Fibroblast of lung (primary cell): ENCODE results near the gene SUSD6. TPM values are rescaled to one million over a fixed set of nuclear protein-coding genes. Genes with fewer than 3 reads are reported as not detected.

Experiments
- DNase-seq, 2 donors: peaks; one replicate each; pipeline versions ENCODE4 v3.0.0 to v3.0.0-alpha.2; 2010; ENCODE audit warnings: low read depth in 2 of 2
- H2AFZ ChIP-seq: 2 replicates; pipeline ENCODE4 v1.5.1; 2012; ENCODE audit warnings: low read length, control low read depth, inconsistent platforms
- H3K27ac ChIP-seq: 2 replicates; pipeline ENCODE4 v1.5.1; 2011; ENCODE audit warnings: low read length, control low read depth; ENCODE audit not compliant: insufficient read depth
- H3K27me3 ChIP-seq: 2 replicates; pipeline ENCODE4 v1.5.1; 2011; ENCODE audit warnings: mild to moderate bottlenecking, low read length; ENCODE audit not compliant: control insufficient read depth, insufficient read depth
- H3K36me3 ChIP-seq: 2 replicates; pipeline ENCODE4 v1.5.1; 2011; ENCODE audit warnings: low read length; ENCODE audit not compliant: control insufficient read depth, insufficient read depth
- H3K4me1 ChIP-seq: 2 replicates; pipeline ENCODE4 v1.5.1; 2011; ENCODE audit warnings: low read length; ENCODE audit not compliant: control insufficient read depth, insufficient read depth; ENCODE audit errors: extremely low read depth
- H3K4me2 ChIP-seq: 2 replicates; pipeline ENCODE4 v1.5.1; 2011; ENCODE audit warnings: low read length, control low read depth; ENCODE audit not compliant: insufficient read depth; ENCODE audit errors: extremely low read depth
- H3K4me3 ChIP-seq, 4 experiments: fragments of 200-600 bp in 1 of 4; sonication (generic) in 1 of 4; replicated peaks in 1 of 4; 2 replicates each; pipeline ENCODE4 v1.5.1; 2011 to 2016; ENCODE audit warnings: low read length in 4 of 4, low read depth in 3 of 4, mild to moderate bottlenecking in 3 of 4, control low read depth in 2 of 4, inconsistent platforms in 1 of 4, mixed read lengths in 1 of 4; ENCODE audit not compliant: insufficient read depth in 1 of 4; ENCODE audit errors: control extremely low read depth in 1 of 4
- H3K79me2 ChIP-seq: 2 replicates; pipeline ENCODE4 v1.5.1; 2012; ENCODE audit warnings: mild to moderate bottlenecking, low read length, inconsistent platforms; ENCODE audit not compliant: control insufficient read depth, insufficient read depth
- H3K9ac ChIP-seq: 2 replicates; pipeline ENCODE4 v1.5.1; 2011; ENCODE audit warnings: mild to moderate bottlenecking, low read length, control low read depth; ENCODE audit not compliant: insufficient read depth
- H3K9me3 ChIP-seq: 2 replicates; pipeline ENCODE4 v1.5.1; 2012; ENCODE audit warnings: low read depth, low read length; ENCODE audit not compliant: control insufficient read depth, insufficient read depth
- H4K20me1 ChIP-seq: 2 replicates; pipeline ENCODE4 v1.5.1; 2011; ENCODE audit warnings: low read length; ENCODE audit not compliant: control insufficient read depth, insufficient read depth; ENCODE audit errors: extremely low read depth
- EZH2 ChIP-seq: IDR thresholded peaks from 2 replicates; pipeline ENCODE4 v1.5.1; 2012; ENCODE audit warnings: low read length, control low read depth, mild to moderate bottlenecking; ENCODE audit errors: missing control alignments
- polyA plus RNA-seq, 2 donors: library from polyadenylated mRNA; depleted of rRNA in 1 of 2; stranded (reverse) in 1 of 2; unstranded in 1 of 2; fragments of >200 nt; gene quantifications; 2 replicates each; pipeline ENCODE4 v1.2.1, GENCODE V29; 2011 to 2012; ENCODE audit warnings: missing spikeins in 1 of 2
- total RNA-seq: library from RNA; depleted of rRNA; stranded (reverse); fragments of >200 nt; gene quantifications from 2 replicates; pipeline ENCODE4 v1.2.1, GENCODE V29; 2014
- TF ChIP-seq, protein P1 (sequence below), 2 donors: IDR thresholded peaks in 1 of 2; conservative IDR thresholded peaks in 1 of 2; 1 replicate in 1 of 2; 2 replicates in 1 of 2; pipeline ENCODE4 v1.5.1; 2011 to 2012; ENCODE audit warnings: low read length in 2 of 2, control low read depth in 1 of 2, inconsistent platforms in 1 of 2, low read depth in 1 of 2, mild to moderate bottlenecking in 1 of 2

The SUSD6 gene
- total and polyA plus RNA-seq, 2 donors (not counting 1 experiment from before 2014, with no cell fraction given): 9.1 to 11.4 TPM

- Histone ChIP-seq H3K4me2 (no peak overlapping the region), H3K27me3 (no peaks in the 10 kb centered on the region), H4K20me1 (no peaks in the 10 kb centered on the region), H3K9me3 (no peaks in the 10 kb centered on the region), H3K79me2 (no peaks in the 10 kb centered on the region), H3K9ac (no peak overlapping the region), H3K27ac (no peak overlapping the region), H2AFZ (no peak overlapping the region), H3K36me3 (no peaks in the 10 kb centered on the region), H3K4me1 (no peaks in the 10 kb centered on the region), H3K4me3 (no peak overlapping the region)
- TF ChIP-seq EZH2: no peak
- TF ChIP-seq, protein P1, sequence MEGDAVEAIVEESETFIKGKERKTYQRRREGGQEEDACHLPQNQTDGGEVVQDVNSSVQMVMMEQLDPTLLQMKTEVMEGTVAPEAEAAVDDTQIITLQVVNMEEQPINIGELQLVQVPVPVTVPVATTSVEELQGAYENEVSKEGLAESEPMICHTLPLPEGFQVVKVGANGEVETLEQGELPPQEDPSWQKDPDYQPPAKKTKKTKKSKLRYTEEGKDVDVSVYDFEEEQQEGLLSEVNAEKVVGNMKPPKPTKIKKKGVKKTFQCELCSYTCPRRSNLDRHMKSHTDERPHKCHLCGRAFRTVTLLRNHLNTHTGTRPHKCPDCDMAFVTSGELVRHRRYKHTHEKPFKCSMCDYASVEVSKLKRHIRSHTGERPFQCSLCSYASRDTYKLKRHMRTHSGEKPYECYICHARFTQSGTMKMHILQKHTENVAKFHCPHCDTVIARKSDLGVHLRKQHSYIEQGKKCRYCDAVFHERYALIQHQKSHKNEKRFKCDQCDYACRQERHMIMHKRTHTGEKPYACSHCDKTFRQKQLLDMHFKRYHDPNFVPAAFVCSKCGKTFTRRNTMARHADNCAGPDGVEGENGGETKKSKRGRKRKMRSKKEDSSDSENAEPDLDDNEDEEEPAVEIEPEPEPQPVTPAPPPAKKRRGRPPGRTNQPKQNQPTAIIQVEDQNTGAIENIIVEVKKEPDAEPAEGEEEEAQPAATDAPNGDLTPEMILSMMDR (conservative IDR thresholded peaks at IDR 0.05 in 1 of 2, IDR thresholded peaks at IDR 0.05 in 1 of 2; ENCODE audit: low read depth in 1 of 2, low read length in 2 of 2): no peak
- DNase-seq: no peak
Observed at GRCh38 chr14:69753860-69754259, 142.5 kb downstream of the SUSD6 start.

GRCh38 chr14:69754487-69754886 lies 143.1 kb downstream of the SUSD6 start:
- Histone ChIP-seq H3K79me2 (no peaks in the 10 kb centered on the region), H3K9ac (no peak overlapping the region), H3K4me3 (no peak overlapping the region), H3K36me3 (no peaks in the 10 kb centered on the region), H3K4me1 (no peaks in the 10 kb centered on the region), H3K27me3 (no peaks in the 10 kb centered on the region), H2AFZ (no peak overlapping the region), H3K9me3 (no peaks in the 10 kb centered on the region), H4K20me1 (no peaks in the 10 kb centered on the region), H3K4me2 (no peak overlapping the region), H3K27ac (no peak overlapping the region)
- DNase-seq: no peak
- TF ChIP-seq, protein P1 (conservative IDR thresholded peaks at IDR 0.05 in 1 of 2, IDR thresholded peaks at IDR 0.05 in 1 of 2; ENCODE audit: low read depth in 1 of 2, low read length in 2 of 2): no peak
- TF ChIP-seq EZH2: no peak

GRCh38 chr14:69755296-69755695 lies 143.9 kb downstream of the SUSD6 start:
- Histone ChIP-seq H3K4me1 (no peaks in the 10 kb centered on the region), H3K27me3 (no peaks in the 10 kb centered on the region), H4K20me1 (no peaks in the 10 kb centered on the region), H3K4me3 (no peak overlapping the region), H3K79me2 (no peaks in the 10 kb centered on the region), H3K27ac (no peak overlapping the region), H3K9me3 (no peaks in the 10 kb centered on the region), H2AFZ (no peak overlapping the region), H3K36me3 (no peaks in the 10 kb centered on the region), H3K4me2 (no peak overlapping the region), H3K9ac (no peak overlapping the region)
- TF ChIP-seq, protein P1 (conservative IDR thresholded peaks at IDR 0.05 in 1 of 2, IDR thresholded peaks at IDR 0.05 in 1 of 2; ENCODE audit: low read depth in 1 of 2, low read length in 2 of 2): no peak
- no peak for TF ChIP-seq EZH2
- no peak for DNase-seq
